Naive thymus-derived CD8-positive, alpha-beta T cell (primary cell): ENCODE results near the gene LAMA4. TPM values are rescaled to one million over a fixed set of nuclear protein-coding genes. Genes with fewer than 3 reads are reported as not detected.

ENCODE experiments used
- ATAC-seq, 2 donors: fragments of 150-1000 bp; cut with Tn5 transposase in 1 of 2; sonication (Bioruptor Pico), chemical (Tn5 transposase) in 1 of 2; 1 replicate in 1 of 2; 2 replicates in 1 of 2; pipeline ENCODE4 v1.10.0; 2021; ENCODE audit warnings: mild to moderate bottlenecking in 2 of 2, moderate library complexity in 2 of 2
- POLR2A ChIA-PET: fragments of 350-600 bp; sonication (Branson Sonifier 250); formaldehyde crosslinking; loops from one replicate; lab custom pipeline; 2021; ENCODE audit warnings: antibody characterized with exemption; lab: Charles Lee
- DNase-seq, 10 donors: peaks; one replicate each; pipeline versions ENCODE4 v3.0.0 to v3.0.0-alpha.2; 2020 to 2022
- H3K27ac Mint-ChIP-seq, 10 donors: one replicate each; pipeline ENCODE4 v1.8.0; 2020 to 2022; ENCODE audit warnings: mild to moderate bottlenecking in 10 of 10, mixed read lengths in 10 of 10, moderate library complexity in 4 of 10, inconsistent platforms in 1 of 10
- H3K27me3 Mint-ChIP-seq, 5 donors: one replicate each; pipeline ENCODE4 v1.8.0; 2021 to 2022; ENCODE audit warnings: mixed read lengths in 5 of 5
- H3K36me3 Mint-ChIP-seq, 3 donors: one replicate each; pipeline ENCODE4 v1.8.0; 2020 to 2022; ENCODE audit warnings: mixed read lengths in 3 of 3, mild to moderate bottlenecking in 2 of 3, inconsistent platforms in 1 of 3
- H3K4me1 Mint-ChIP-seq, 4 donors: one replicate each; pipeline ENCODE4 v1.8.0; 2021 to 2022; ENCODE audit warnings: mixed read lengths in 4 of 4
- H3K4me3 Mint-ChIP-seq, 10 donors: one replicate each; pipeline ENCODE4 v1.8.0; 2020 to 2022; ENCODE audit warnings: mild to moderate bottlenecking in 10 of 10, mixed read lengths in 10 of 10, moderate library complexity in 6 of 10, inconsistent platforms in 1 of 10
- H3K9me3 Mint-ChIP-seq, 9 donors: one replicate each; pipeline ENCODE4 v1.8.0; 2020 to 2022; ENCODE audit warnings: mixed read lengths in 9 of 9, mild to moderate bottlenecking in 3 of 9, inconsistent platforms in 1 of 9, moderate library complexity in 1 of 9
- polyA plus RNA-seq, 3 donors: library from polyadenylated mRNA; unstranded; fragments of 300-500 nt; fragmentation: Illumina TruSeq; gene quantifications; one replicate each; pipeline ENCODE4 v1.2.3, GENCODE V29; 2021
- total RNA-seq, 8 experiments: library from RNA in 2 of 8; stranded (reverse) in 2 of 8; gene quantifications; one replicate each; pipeline ENCODE4 v1.2.3 and lab custom pipeline; 2021 to 2026

Gene LAMA4
- total and polyA plus RNA-seq, 5 experiments from 2014 or later: not detected

- Mint-ChIP-seq H3K4me3 (no peak overlapping the region), H3K36me3 (no peaks in the 10 kb centered on the region), H3K9me3 (peaks cover 0 to 5% (median 0%) of the 10 kb centered on the region in 9 donors), H3K27me3 (peaks cover 7 to 29% (median 15%) of the 10 kb centered on the region in 5 donors), H3K27ac (no peak overlapping the region), H3K4me1 (no peaks in the 10 kb centered on the region)
- no peak for DNase-seq
- POLR2A ChIA-PET: no interaction called here
- no peak for ATAC-seq
These were observed 58.1 kb downstream of the LAMA4 start for GRCh38 chr6:112196306-112196705.

GRCh38 chr6:112195166-112195565 is 59.2 kb downstream of the LAMA4 start:
- ATAC-seq (no peak), DNase-seq (no peak)
- Mint-ChIP-seq H3K36me3 (no peaks in the 10 kb centered on the region), H3K27ac (no peak overlapping the region), H3K9me3 (peaks cover 0 to 4% (median 0%) of the 10 kb centered on the region in 9 donors), H3K27me3 (peaks cover 9 to 29% (median 13%) of the 10 kb centered on the region in 5 donors), H3K4me3 (no peak overlapping the region), H3K4me1 (no peaks in the 10 kb centered on the region)
- POLR2A ChIA-PET: no interaction called here

- Mint-ChIP-seq H3K27ac (no peak overlapping the region), H3K4me1 (no peaks in the 10 kb centered on the region), H3K36me3 (no peaks in the 10 kb centered on the region), H3K9me3 (no peaks in the 10 kb centered on the region), H3K4me3 (no peak overlapping the region), H3K27me3 (peaks cover 6 to 29% (median 13%) of the 10 kb centered on the region in 5 donors)
- POLR2A ChIA-PET: no interaction called here
- no peak for DNase-seq
- ATAC-seq: no peak
These were observed 59.9 kb downstream of the LAMA4 start for GRCh38 chr6:112194511-112194910.

GRCh38 chr6:112193535-112194051 is 60.8 kb downstream of the LAMA4 start:
- H3K9me3 Mint-ChIP-seq: no peaks in the 10 kb centered on the region
- no peak overlapping the region for H3K27ac Mint-ChIP-seq
- POLR2A ChIA-PET: no interaction called here
- no peaks in the 10 kb centered on the region for H3K36me3 Mint-ChIP-seq
- H3K27me3 Mint-ChIP-seq: peaks cover 6 to 21% (median 11%) of the 10 kb centered on the region in 5 donors
- no peak overlapping the region for H3K4me3 Mint-ChIP-seq
- ATAC-seq (no peak), DNase-seq (no peak)
- no peaks in the 10 kb centered on the region for H3K4me1 Mint-ChIP-seq

- POLR2A ChIA-PET: no interaction called here
- Mint-ChIP-seq H3K9me3 (no peaks in the 10 kb centered on the region), H3K27ac (no peak overlapping the region), H3K27me3 (peaks cover 6 to 16% (median 11%) of the 10 kb centered on the region in 5 donors), H3K4me1 (no peaks in the 10 kb centered on the region), H3K4me3 (no peak overlapping the region), H3K36me3 (no peaks in the 10 kb centered on the region)
- ATAC-seq (no peak), DNase-seq (no peak)
These were observed 61.2 kb downstream of the LAMA4 start for GRCh38 chr6:112193117-112193516.

- Mint-ChIP-seq H3K9me3 (no peaks in the 10 kb centered on the region), H3K27me3 (peaks cover 3 to 15% (median 11%) of the 10 kb centered on the region in 5 donors), H3K4me1 (peaks cover 0 to 4% (median 2%) of the 10 kb centered on the region in 4 donors), H3K4me3 (no peak overlapping the region), H3K36me3 (no peaks in the 10 kb centered on the region), H3K27ac (no peak overlapping the region)
- ATAC-seq (no peak), DNase-seq (no peak)
- POLR2A ChIA-PET: no interaction called here
These were observed 62.8 kb downstream of the LAMA4 start for GRCh38 chr6:112191509-112192020.

GRCh38 chr6:112190164-112190563 is 64.2 kb downstream of the LAMA4 start:
- H3K4me3 Mint-ChIP-seq: no peak overlapping the region
- H3K36me3 Mint-ChIP-seq: no peaks in the 10 kb centered on the region
- no peak for ATAC-seq
- POLR2A ChIA-PET: no interaction called here
- H3K27me3 Mint-ChIP-seq: peaks cover 2 to 16% (median 8%) of the 10 kb centered on the region in 5 donors
- no peaks in the 10 kb centered on the region for H3K9me3 Mint-ChIP-seq
- peaks cover 0 to 4% (median 2%) of the 10 kb centered on the region in 4 donors for H3K4me1 Mint-ChIP-seq
- no peak for DNase-seq
- H3K27ac Mint-ChIP-seq: no peak overlapping the region

GRCh38 chr6:112189494-112189893 is 64.9 kb downstream of the LAMA4 start:
- H3K9me3 Mint-ChIP-seq: no peaks in the 10 kb centered on the region
- POLR2A ChIA-PET: no interaction called here
- H3K4me3 Mint-ChIP-seq: no peak overlapping the region
- no peak overlapping the region for H3K27ac Mint-ChIP-seq
- H3K4me1 Mint-ChIP-seq: peaks cover 0 to 4% (median 2%) of the 10 kb centered on the region in 4 donors
- ATAC-seq (no peak), DNase-seq (no peak)
- H3K27me3 Mint-ChIP-seq: peaks cover 3 to 21% (median 12%) of the 10 kb centered on the region in 5 donors
- H3K36me3 Mint-ChIP-seq: no peaks in the 10 kb centered on the region

- Mint-ChIP-seq H3K9me3 (no peaks in the 10 kb centered on the region), H3K4me3 (no peak overlapping the region), H3K27me3 (peaks cover 3 to 23% (median 12%) of the 10 kb centered on the region in 5 donors), H3K27ac (no peak overlapping the region), H3K4me1 (peaks cover 0 to 4% (median 2%) of the 10 kb centered on the region in 4 donors), H3K36me3 (no peaks in the 10 kb centered on the region)
- DNase-seq (no peak), ATAC-seq (no peak)
- POLR2A ChIA-PET: no interaction called here
These were observed 65.5 kb downstream of the LAMA4 start for GRCh38 chr6:112188906-112189305.

GRCh38 chr6:112187736-112188135 is 66.6 kb downstream of the LAMA4 start:
- POLR2A ChIA-PET: no interaction called here
- Mint-ChIP-seq H3K27me3 (peaks cover 3 to 24% (median 17%) of the 10 kb centered on the region in 5 donors), H3K4me3 (no peak overlapping the region)

GRCh38 chr6:112184951-112185350 is 69.4 kb downstream of the LAMA4 start:
- no peak for ATAC-seq

More at GRCh38 chr6:112187736-112188135, 66.6 kb downstream of the LAMA4 start:
- Mint-ChIP-seq H3K9me3 (no peaks in the 10 kb centered on the region), H3K4me1 (peaks cover 0 to 4% (median 2%) of the 10 kb centered on the region in 4 donors), H3K36me3 (no peaks in the 10 kb centered on the region), H3K27ac (no peak overlapping the region)
- no peak for DNase-seq
- ATAC-seq: no peak

GRCh38 chr6:112183271-112183671 is 71.1 kb downstream of the LAMA4 start:
- no peaks in the 10 kb centered on the region for H3K36me3 Mint-ChIP-seq
- ATAC-seq: no peak
- H3K27ac Mint-ChIP-seq: no peak overlapping the region
- H3K4me3 Mint-ChIP-seq: no peak overlapping the region
- POLR2A ChIA-PET: no interaction called here
- peaks cover 0 to 4% (median 2%) of the 10 kb centered on the region in 4 donors for H3K4me1 Mint-ChIP-seq
- peaks cover 8 to 33% (median 24%) of the 10 kb centered on the region in 5 donors for H3K27me3 Mint-ChIP-seq
- no peak for DNase-seq
- no peaks in the 10 kb centered on the region for H3K9me3 Mint-ChIP-seq

More at GRCh38 chr6:112184951-112185350, 69.4 kb downstream of the LAMA4 start:
- H3K27ac Mint-ChIP-seq: no peak overlapping the region
- POLR2A ChIA-PET: no interaction called here
- H3K4me3 Mint-ChIP-seq: no peak overlapping the region
- peaks cover 0 to 4% (median 2%) of the 10 kb centered on the region in 4 donors for H3K4me1 Mint-ChIP-seq
- H3K27me3 Mint-ChIP-seq: peaks cover 4 to 26% (median 18%) of the 10 kb centered on the region in 5 donors
- H3K36me3 Mint-ChIP-seq: no peaks in the 10 kb centered on the region
- DNase-seq: no peak
- no peaks in the 10 kb centered on the region for H3K9me3 Mint-ChIP-seq

GRCh38 chr6:112181130-112181529 is 73.2 kb downstream of the LAMA4 start:
- Mint-ChIP-seq H3K9me3 (no peaks in the 10 kb centered on the region), H3K36me3 (no peaks in the 10 kb centered on the region), H3K27me3 (peaks cover 8 to 36% (median 24%) of the 10 kb centered on the region in 5 donors), H3K27ac (no peak overlapping the region), H3K4me1 (no peaks in the 10 kb centered on the region), H3K4me3 (no peak overlapping the region)
- ATAC-seq: no peak
- no peak for DNase-seq
- POLR2A ChIA-PET: no interaction called here
